A549 (cell line): ENCODE results near the gene AICDA. TPM values are rescaled to one million over a fixed set of nuclear protein-coding genes. Genes with fewer than 3 reads are reported as not detected.

Experiments used
- ATAC-seq, 2 experiments: fragments of 200-7000 bp in 1 of 2; fragments of >200 bp in 1 of 2; cut with Nextera tagmentation in 1 of 2; cut with Tn5 transposase in 1 of 2; 3 replicates each; pipeline versions ENCODE4 v1.8.0 to v1.9.1; 2018 to 2020; ENCODE audit warnings: mild to moderate bottlenecking in 1 of 2, moderate library complexity in 1 of 2
- CTCF ChIA-PET: fragments of 300-600 bp; sonication (Branson Sonifier 250); formaldehyde crosslinking; extraction: SDS; loops from one replicate; lab custom pipeline; 2021; ENCODE audit warnings: antibody characterized with exemption, inconsistent platforms; lab: Yijun Ruan, JAX
- POLR2A ChIA-PET: fragments of 350-600 bp; formaldehyde crosslinking; extraction: SDS; loops from one replicate; lab custom pipeline; 2021; ENCODE audit warnings: antibody characterized with exemption, inconsistent platforms; lab: Yijun Ruan, JAX
- DNase-seq, 2 experiments: peaks; one replicate each; pipeline versions ENCODE4 v3.0.0 to v3.0.0-alpha.2; 2011 to 2016; ENCODE audit warnings: low read depth in 1 of 2, low spot score in 1 of 2
- FAIRE-seq: peaks from 2 replicates; lab custom pipeline; 2011; peaks lifted over from hg19 to GRCh38; lab: Jason Lieb, UNC
- H3K27ac ChIP-seq, 2 experiments: fragments of >200 bp; sonication (Bioruptor Twin); formaldehyde crosslinking; 3 replicates each; pipeline ENCODE4 v1.5.1; 2016 to 2017
- H3K4me1 ChIP-seq: fragments of >200 bp; sonication (Bioruptor Twin); formaldehyde crosslinking; 3 replicates; pipeline ENCODE4 v1.6.1; 2016
- H3K4me2 ChIP-seq: fragments of >200 bp; sonication (Bioruptor Twin); formaldehyde crosslinking; 3 replicates; pipeline ENCODE4 v1.6.1; 2016
- H3K4me3 ChIP-seq: fragments of >200 bp; sonication (Bioruptor Twin); formaldehyde crosslinking; 3 replicates; pipeline ENCODE4 v1.5.1; 2016
- H3K9me3 ChIP-seq: fragments of >200 bp; sonication (Bioruptor Twin); formaldehyde crosslinking; 3 replicates; pipeline ENCODE4 v1.6.1; 2016
- CEBPB ChIP-seq, 2 experiments: fragments of >200 bp in 1 of 2; sonication (Bioruptor Twin) in 1 of 2; formaldehyde crosslinking in 1 of 2; IDR thresholded peaks; 2 replicates each; pipeline ENCODE4 v1.6.1; 2012 to 2016
- CHD2 ChIP-seq: fragments of 150-350 bp; IDR thresholded peaks from 2 replicates; pipeline ENCODE4 v1.6.1; 2014; ENCODE audit warnings: low read length; ENCODE audit not compliant: partially characterized antibody
- CHD4 ChIP-seq: fragments of 200-600 bp; sonication (generic); IDR thresholded peaks from 2 replicates; pipeline ENCODE4 v1.6.1; 2016; ENCODE audit warnings: antibody characterized with exemption, mild to moderate bottlenecking, borderline replicate concordance
- CTCF ChIP-seq: fragments of >200 bp; sonication (Bioruptor Twin); formaldehyde crosslinking; IDR thresholded peaks from 3 replicates; pipeline ENCODE4 v1.5.1; 2016
- EHMT2 ChIP-seq: fragments of 200-600 bp; sonication (generic); IDR thresholded peaks from 2 replicates; pipeline ENCODE4 v1.6.1; 2016; ENCODE audit warnings: antibody characterized with exemption, low read depth, mild to moderate bottlenecking, moderate library complexity
- ELK1 ChIP-seq: fragments of 150-350 bp; IDR thresholded peaks from 2 replicates; pipeline ENCODE4 v1.6.1; 2014; ENCODE audit warnings: low read depth, mild to moderate bottlenecking, low read length
- FOXS1 ChIP-seq: fragments of 250-450 bp; sonication (Bioruptor Pico); IDR thresholded peaks from 2 replicates; pipeline ENCODE4 v1.5.0; 2020; ENCODE audit warnings: mild to moderate bottlenecking, moderate library complexity
- GATA3 ChIP-seq: IDR thresholded peaks from 2 replicates; pipeline ENCODE4 v1.6.1; 2012; ENCODE audit warnings: borderline replicate concordance
- JUN ChIP-seq, 2 experiments: fragments of >200 bp; sonication (Bioruptor Twin); formaldehyde crosslinking; IDR thresholded peaks; 2 replicates in 1 of 2; 3 replicates in 1 of 2; pipeline ENCODE4 v1.6.1; 2016 to 2017
- JUNB ChIP-seq: fragments of >200 bp; sonication (Bioruptor Twin); formaldehyde crosslinking; IDR thresholded peaks from 2 replicates; pipeline ENCODE4 v1.6.1; 2016
- KDM1A ChIP-seq: fragments of 200-600 bp; sonication (generic); IDR thresholded peaks from 2 replicates; pipeline ENCODE4 v1.6.1; 2016; ENCODE audit warnings: low read depth, mild to moderate bottlenecking
- NFE2L2 ChIP-seq: fragments of 150-350 bp; conservative IDR thresholded peaks from 2 replicates; pipeline ENCODE4 v1.6.1; 2014; ENCODE audit warnings: low read length
- NPAS2 ChIP-seq: fragments of 250-450 bp; sonication (Bioruptor Pico); IDR thresholded peaks from 2 replicates; pipeline ENCODE4 v1.8.0; 2022; ENCODE audit warnings: mild to moderate bottlenecking, moderate library complexity, borderline replicate concordance
- NR3C1 ChIP-seq: fragments of >200 bp; sonication (Bioruptor Twin); formaldehyde crosslinking; IDR thresholded peaks from 3 replicates; pipeline ENCODE4 v1.6.1; 2017
- PBX3 ChIP-seq: IDR thresholded peaks from 2 replicates; pipeline ENCODE4 v1.6.1; 2012
- PHF8 ChIP-seq: fragments of 200-600 bp; sonication (generic); IDR thresholded peaks from 2 replicates; pipeline ENCODE4 v1.6.1; 2016; ENCODE audit warnings: low read depth, mild to moderate bottlenecking, antibody characterized with exemption, moderate library complexity, borderline replicate concordance
- POLR2AphosphoS2 ChIP-seq: conservative IDR thresholded peaks from 2 replicates; pipeline ENCODE4 v1.6.1; 2012; ENCODE audit warnings: low read length, improper control_type of control experiment, inconsistent platforms
- RCOR1 ChIP-seq: fragments of 150-350 bp; IDR thresholded peaks from 2 replicates; pipeline ENCODE4 v1.6.1; 2014; ENCODE audit warnings: antibody characterized with exemption, low read length, low read depth
- REST ChIP-seq: fragments of 200-600 bp; sonication (generic); IDR thresholded peaks from 2 replicates; pipeline ENCODE4 v1.6.1; 2016; ENCODE audit warnings: antibody characterized with exemption, mild to moderate bottlenecking, moderate library complexity
- RFX5 ChIP-seq: fragments of 450-650 bp; IDR thresholded peaks from 2 replicates; pipeline ENCODE4 v1.7.1; 2014; ENCODE audit warnings: antibody characterized with exemption, mild to moderate bottlenecking, moderate library complexity
- RNF2 ChIP-seq: fragments of 200-600 bp; sonication (generic); IDR thresholded peaks from 2 replicates; pipeline ENCODE4 v1.6.1; 2016; ENCODE audit warnings: low read depth, mild to moderate bottlenecking, antibody characterized with exemption, moderate library complexity, borderline replicate concordance
- SMC3 ChIP-seq: fragments of >200 bp; sonication (Bioruptor Twin); formaldehyde crosslinking; IDR thresholded peaks from 3 replicates; pipeline ENCODE4 v1.6.1; 2018; ENCODE audit warnings: inconsistent platforms
- USF2 ChIP-seq: fragments of 450-650 bp; IDR thresholded peaks from 2 replicates; pipeline ENCODE4 v1.6.1; 2014; ENCODE audit warnings: antibody characterized with exemption
- ZFP36 ChIP-seq: fragments of 450-650 bp; IDR thresholded peaks from 2 replicates; pipeline ENCODE4 v1.6.1; 2014; ENCODE audit warnings: borderline replicate concordance; ENCODE audit not compliant: partially characterized antibody
- WGBS: methylation state at CpG from one replicate; pipeline ENCODE4 v1.1.6; 2017; ENCODE audit errors: missing lambda C conversion rate; 5-methylcytosine and 5-hydroxymethylcytosine counted together
- polyA plus RNA-seq, 4 experiments: library from polyadenylated mRNA; depleted of rRNA in 3 of 4; stranded (reverse); fragments of >200 nt; fragmentation: RNase III in 1 of 4; extraction: RNeasy Plus Mini Kit Qiagen cat#74134 plus additional on column Dnase treatment in 1 of 4; gene quantifications; 2 replicates in 3 of 4; 3 replicates in 1 of 4; pipeline ENCODE4 v1.2.3, GENCODE V29; 2011 to 2017

AICDA gene
- polyA plus RNA-seq, 2 of the 4 experiments (the other 2 are of a cell fraction): 0.05 to 0.16 TPM

DNA sequence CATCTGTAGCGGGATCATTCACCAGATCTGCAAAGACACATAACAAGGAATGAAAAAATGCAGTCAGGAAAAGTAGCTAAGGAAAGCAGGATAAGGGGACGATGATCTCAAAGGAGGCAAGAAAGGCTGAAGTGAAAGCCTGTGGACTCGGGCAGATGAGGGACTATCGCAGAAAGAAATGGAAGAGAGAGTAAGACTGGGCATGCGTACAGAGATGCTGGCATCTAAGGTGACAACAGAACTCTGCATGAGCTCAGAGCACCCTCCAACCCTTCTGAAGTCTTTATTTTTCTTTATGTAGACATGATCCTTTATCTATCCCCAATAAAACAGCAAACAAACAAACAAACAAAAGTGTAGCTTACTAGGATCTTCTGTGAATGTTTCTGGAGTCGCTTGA, 42.8 kb upstream of the AICDA start:
- no peak for ATAC-seq
- Histone ChIP-seq H3K9me3 (no peaks in the 10 kb centered on the region), H3K4me1 (no peaks in the 10 kb centered on the region; the same call in 2 of the 3 replicates), H3K27ac (no peak overlapping the region; a peak in 1 of 6 replicates), H3K4me2 (no peak overlapping the region), H3K4me3 (no peak overlapping the region)
- ChIA-PET CTCF (interaction anchor here (0.7 to 2.5 kb wide), 7 partner anchors 13 to 395 kb away, joined by 3 to 14 read pairs (median 6); no protein-coding TSS in a partner anchor), POLR2A (no interaction called here)
- DNase-seq: no peak
- WGBS: 77% methylated on average over 6 of the region's 6 CpGs
- no peak for FAIRE-seq
- TF ChIP-seq CHD4: no peak
- no peak for TF ChIP-seq USF2
- no peak for TF ChIP-seq ZFP36

DNA sequence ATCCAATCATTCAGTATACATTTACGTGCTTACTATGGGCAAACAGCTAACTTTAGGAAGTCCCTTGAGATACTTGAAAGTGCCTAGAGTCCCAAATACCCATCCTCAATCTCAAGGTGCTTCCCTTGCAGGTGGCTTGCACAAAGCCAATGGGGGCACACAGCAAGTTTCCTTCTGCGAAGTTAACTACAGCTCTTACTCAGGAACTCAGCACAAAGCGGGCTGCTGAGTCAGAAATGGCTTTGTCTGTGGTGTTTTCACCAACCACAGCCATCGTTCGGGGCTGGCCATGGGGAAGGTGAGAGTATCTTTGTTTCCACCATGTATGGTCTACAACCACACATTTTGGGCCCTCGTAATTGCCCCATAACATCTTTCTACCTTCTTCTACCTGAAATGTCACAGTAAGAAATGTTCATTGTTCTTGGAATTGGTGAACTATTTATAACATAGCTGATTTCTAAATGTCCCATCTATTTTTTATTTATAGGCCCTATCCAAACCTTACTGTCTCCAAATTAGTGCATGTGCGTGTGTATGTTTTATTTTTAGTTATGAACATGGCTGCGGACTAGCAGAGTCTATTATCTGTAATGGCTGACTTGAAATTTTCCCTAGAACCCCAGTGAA, 36.0 kb upstream of the AICDA start:
- POLR2A ChIA-PET: no interaction called here
- FAIRE-seq (no peak), DNase-seq (no peak), ATAC-seq (no peak)
- WGBS: 52% methylated on average over 8 of the region's 8 CpGs
- H3K4me1 ChIP-seq: no peaks in the 10 kb centered on the region
- H3K9me3 ChIP-seq: no peaks in the 10 kb centered on the region
- H3K4me2 ChIP-seq: no peak overlapping the region
- no peak overlapping the region for H3K27ac ChIP-seq
- CTCF ChIA-PET: interaction anchor here (0.8 to 6.0 kb wide), 4 partner anchors 9 to 242 kb away, joined by 3 to 38 read pairs (median 5); no protein-coding TSS in a partner anchor
- TF ChIP-seq RFX5 (no peak), JUN (IDR thresholded peaks at IDR 0.05) (no peak), RCOR1 (no peak), ELK1 (no peak), POLR2AphosphoS2 (no peak), RNF2 (no peak), PHF8 (no peak), PBX3 (no peak), SMC3 (no peak), CHD2 (no peak), JUNB (no peak), KDM1A (no peak), NPAS2 (CRISPR knock-in tag) (no peak), EHMT2 (no peak)
- TF ChIP-seq, all 56 proteins: peak for 0
- no peak overlapping the region for H3K4me3 ChIP-seq

GRCh38 chr12:8647968-8648367, 35.3 kb upstream of the AICDA start:
- H3K4me2 ChIP-seq: no peak overlapping the region
- DNase-seq (no peak), FAIRE-seq (no peak), ATAC-seq (no peak)
- 69% methylated on average over 5 of the region's 5 CpGs for WGBS
- H3K4me1 ChIP-seq: no peaks in the 10 kb centered on the region
- no peak overlapping the region for H3K27ac ChIP-seq
- H3K4me3 ChIP-seq: no peak overlapping the region
- H3K9me3 ChIP-seq: no peaks in the 10 kb centered on the region
- POLR2A ChIA-PET: no interaction called here
- CTCF ChIA-PET: interaction anchor here (1.1 to 6.0 kb wide), 4 partner anchors 10 to 401 kb away, joined by 3 to 38 read pairs (median 6); no protein-coding TSS in a partner anchor
- no peak for TF ChIP-seq FOXS1 (CRISPR knock-in tag)
- no peak for TF ChIP-seq CEBPB (IDR thresholded peaks at IDR 0.05)
- TF ChIP-seq JUN (IDR thresholded peaks at IDR 0.05): no peak
- no peak for TF ChIP-seq NPAS2 (CRISPR knock-in tag)
- no peak for TF ChIP-seq REST
- TF ChIP-seq NR3C1: no peak
- no peak for TF ChIP-seq CTCF
- no peak for TF ChIP-seq NFE2L2
- TF ChIP-seq RFX5: no peak
- TF ChIP-seq GATA3: no peak
